ENCODE results near the gene BTBD1. TPM values are rescaled to one million over a fixed set of nuclear protein-coding genes. Genes with fewer than 3 reads are reported as not detected.

Gene BTBD1
- total and polyA plus RNA-seq, 2 donors (not counting 3 experiments of a cell fraction or from before 2014, with no cell fraction given), result 30.8 to 58.0 TPM

- dilution Hi-C loops (cut with MboI; ENCODE audit: extremely low pct_ligation_motif_present, low sequenced_read_pairs) (no loop called here), intact Hi-C loops (cut with micrococcal nuclease) (loop anchor here (1.0 kb wide), 6 partner anchors 25 to 139 kb away; partner anchors contain the start of gene C15orf40)
- BruUV-seq (replicated peaks), result TSS peak; percentile 30
- Histone ChIP-seq H3K9me1 (replicated peaks; ENCODE audit: control insufficient read depth, extremely low read depth, insufficient read depth, low read length) (peaks cover 3% of the 10 kb centered on the region), H2AFZ (ENCODE audit: low read depth, low read length) (peak overlapping the region; percentile 99), H3K4me1 (ENCODE audit: control insufficient read depth, extremely low read depth, insufficient read depth, low read length) (peaks cover 36% of the 10 kb centered on the region), H3K9ac (replicated peaks; ENCODE audit: extremely low read depth, insufficient read depth, low read length) (peak overlapping the region; percentile 96), H3K4me3 (replicated peaks in 1 of 3; ENCODE audit: insufficient read depth in 1 of 3, low read depth in 1 of 3, low read length in 3 of 3) (peak overlapping the region in 1 of 3 experiments; percentile 75), H3K79me2 (ENCODE audit: control insufficient read depth, insufficient read depth, low read length) (peaks cover 42% of the 10 kb centered on the region), H3K4me2 (ENCODE audit: insufficient read depth, low read length) (peak overlapping the region; percentile 96), H3K27ac (ENCODE audit: insufficient read depth, low read depth, low read length) (peak overlapping the region; percentile 66), H4K20me1 (replicated peaks; ENCODE audit: control insufficient read depth, extremely low read depth, insufficient read depth, low read length) (peaks cover 12% of the 10 kb centered on the region), H3K9me3 (replicated peaks; ENCODE audit: control insufficient read depth, insufficient read depth, low read length) (no peaks in the 10 kb centered on the region), H3K27me3 (ENCODE audit: control insufficient read depth in 2 of 2, insufficient read depth in 2 of 2, low read length in 2 of 2) (no peaks in the 10 kb centered on the region), H3K36me3 (ENCODE audit: control insufficient read depth in 2 of 2, extremely low read depth in 1 of 2, insufficient read depth in 2 of 2, low read length in 2 of 2) (no peaks in the 10 kb centered on the region)
- POLR2A ChIA-PET, result interaction anchor here (0.6 to 1.0 kb wide), 2 partner anchors 14 to 57 kb away, joined by 3 to 4 read pairs; no protein-coding TSS in a partner anchor
- no peak for DNase-seq (ENCODE audit: low read depth, low spot score)
- FAIRE-seq, result no peak
- CTCF ChIA-PET, result interaction anchor here (0.7 to 1.9 kb wide), 12 partner anchors 10 to 57 kb away, joined by 3 to 22 read pairs (median 4); partner anchors contain the start of genes C15orf40 and TM6SF1
- TF ChIP-seq POLR2AphosphoS5 (IDR thresholded peaks at IDR 0.05; ENCODE audit: insufficient read depth, low read depth, low read length) (no peak), CTCF (IDR thresholded peaks at IDR 0.05; ENCODE audit: extremely low read depth in 1 of 2, insufficient read depth in 1 of 2, low read depth in 1 of 2, low read length in 2 of 2) (no peak), POLR2A (IDR thresholded peaks at IDR 0.05; ENCODE audit: low read depth, low read length) (no peak), GATA2 (IDR thresholded peaks at IDR 0.05; ENCODE audit: insufficient read depth, insufficient read length, low read depth, low read length) (no peak), FOS (IDR thresholded peaks at IDR 0.05; ENCODE audit: borderline replicate concordance, insufficient read depth, low read length) (no peak), EZH2 (IDR thresholded peaks at IDR 0.05; ENCODE audit: borderline replicate concordance, low read depth, low read length, severe bottlenecking) (no peak), MYC (IDR thresholded peaks at IDR 0.05; ENCODE audit: low read depth, low read length) (no peak), JUN (IDR thresholded peaks at IDR 0.05; ENCODE audit: borderline replicate concordance, insufficient read depth, insufficient read length, low read depth) (no peak), MAX (IDR thresholded peaks at IDR 0.05; ENCODE audit: insufficient read depth, insufficient read length) (no peak)
These were observed 548 bp upstream of the BTBD1 start for GRCh38 chr15:83067638-83067962.
